SK-N-MC (cell line): ENCODE data around the gene PHACTR3.

ENCODE experiments used
- DNase-seq: peaks from one replicate; pipeline ENCODE4 v3.0.0-alpha.2; 2011; ENCODE audit warnings: low read depth, low spot score
- H3K27ac ChIP-seq: fragments of 200-600 bp; sonication (generic); 2 replicates; pipeline ENCODE4 v1.5.1; 2016; ENCODE audit warnings: mixed run types
- H3K36me3 ChIP-seq: fragments of 200-600 bp; sonication (generic); 2 replicates; pipeline ENCODE4 v1.6.1; 2017; ENCODE audit warnings: antibody characterized with exemption, low read length, mixed read lengths; ENCODE audit not compliant: insufficient read depth
- H3K4me3 ChIP-seq: fragments of 200-600 bp; sonication (generic); 2 replicates; pipeline ENCODE4 v1.5.1; 2016
- H3K9ac ChIP-seq: fragments of 200-600 bp; sonication (generic); 2 replicates; pipeline ENCODE4 v1.8.0; 2017; ENCODE audit warnings: mixed run types, mixed read lengths; ENCODE audit not compliant: insufficient read length
- H3K9me3 ChIP-seq: fragments of 200-600 bp; sonication (generic); 2 replicates; pipeline ENCODE4 v1.6.1; 2017; ENCODE audit warnings: low read depth, mild to moderate bottlenecking, antibody characterized with exemption, low read length, moderate library complexity, mixed read lengths
- EZH2 ChIP-seq: fragments of 200-600 bp; sonication (generic); IDR thresholded peaks from one replicate; pipeline ENCODE4 v1.6.1; 2017; ENCODE audit warnings: antibody characterized with exemption
- FOXP2 ChIP-seq: optimal IDR thresholded peaks from 2 replicates; pipeline ENCODE3; 2011; ENCODE audit warnings: mild to moderate bottlenecking, moderate library complexity; ENCODE audit not compliant: insufficient read depth; ENCODE audit errors: extremely low read length, control extremely low read depth
- POLR2AphosphoS5 ChIP-seq: IDR thresholded peaks from 2 replicates; pipeline ENCODE4 v1.6.1; 2012; ENCODE audit warnings: mild to moderate bottlenecking, low read depth, low read length, borderline replicate concordance

PHACTR3 gene

GRCh38 chr20:59829786-59830664 is 225.7 kb downstream of the PHACTR3 start:
- Histone ChIP-seq H3K36me3 (no peaks in the 10 kb centered on the region), H3K9ac (no peak overlapping the region), H3K9me3 (no peaks in the 10 kb centered on the region), H3K27ac (no peak overlapping the region), H3K4me3 (no peak overlapping the region)
- TF ChIP-seq EZH2: no peak
- TF ChIP-seq FOXP2: no peak
- TF ChIP-seq POLR2AphosphoS5: no peak
- DNase-seq: no peak

- Histone ChIP-seq H3K9me3 (no peaks in the 10 kb centered on the region), H3K27ac (no peak overlapping the region), H3K4me3 (no peak overlapping the region), H3K9ac (no peak overlapping the region), H3K36me3 (no peaks in the 10 kb centered on the region)
- no peak for TF ChIP-seq POLR2AphosphoS5
- no peak for TF ChIP-seq EZH2
- TF ChIP-seq FOXP2: no peak
- no peak for DNase-seq
Observed at GRCh38 chr20:59830665-59831023, 226.3 kb downstream of the PHACTR3 start.

- no peak overlapping the region for H3K27ac ChIP-seq
- no peak for DNase-seq
- no peak overlapping the region for H3K9ac ChIP-seq
- no peak for TF ChIP-seq FOXP2
- no peak for TF ChIP-seq EZH2
- no peak for TF ChIP-seq POLR2AphosphoS5
- no peaks in the 10 kb centered on the region for H3K9me3 ChIP-seq
- no peak overlapping the region for H3K4me3 ChIP-seq
- H3K36me3 ChIP-seq: no peaks in the 10 kb centered on the region
Observed at GRCh38 chr20:59831024-59831915, 226.9 kb downstream of the PHACTR3 start.

- H3K27ac ChIP-seq: no peak overlapping the region
- no peaks in the 10 kb centered on the region for H3K9me3 ChIP-seq
- no peak overlapping the region for H3K4me3 ChIP-seq
- H3K36me3 ChIP-seq: no peaks in the 10 kb centered on the region
- no peak for DNase-seq
- no peak overlapping the region for H3K9ac ChIP-seq
- TF ChIP-seq POLR2AphosphoS5 (no peak), EZH2 (no peak), FOXP2 (no peak)
Observed at GRCh38 chr20:59831916-59832270, 227.6 kb downstream of the PHACTR3 start.

- Histone ChIP-seq H3K27ac (no peak overlapping the region), H3K4me3 (no peak overlapping the region), H3K9me3 (no peaks in the 10 kb centered on the region), H3K9ac (no peak overlapping the region), H3K36me3 (no peaks in the 10 kb centered on the region)
- no peak for TF ChIP-seq POLR2AphosphoS5
- no peak for TF ChIP-seq EZH2
- no peak for TF ChIP-seq FOXP2
- DNase-seq: no peak
Observed at GRCh38 chr20:59832406-59833363, 228.3 kb downstream of the PHACTR3 start.

GRCh38 chr20:59835057-59835447 is 230.7 kb downstream of the PHACTR3 start:
- H3K36me3 ChIP-seq: no peaks in the 10 kb centered on the region
- TF ChIP-seq FOXP2: no peak
- TF ChIP-seq EZH2: no peak
- no peak for TF ChIP-seq POLR2AphosphoS5
- peak; percentile 0 for DNase-seq
- H3K9ac ChIP-seq: no peak overlapping the region
- H3K9me3 ChIP-seq: no peaks in the 10 kb centered on the region
- H3K4me3 ChIP-seq: no peak overlapping the region
- no peak overlapping the region for H3K27ac ChIP-seq

GRCh38 chr20:59835448-59836395 is 231.4 kb downstream of the PHACTR3 start:
- no peak for TF ChIP-seq POLR2AphosphoS5
- TF ChIP-seq EZH2: no peak
- no peak for TF ChIP-seq FOXP2
- Histone ChIP-seq H3K36me3 (no peaks in the 10 kb centered on the region), H3K9me3 (no peaks in the 10 kb centered on the region), H3K9ac (no peak overlapping the region), H3K27ac (no peak overlapping the region), H3K4me3 (peak overlapping the region; percentile 71)
- peak; percentile 1 for DNase-seq
